ENCODE results near the gene MUC5AC. TPM values are rescaled to one million over a fixed set of nuclear protein-coding genes. Genes with fewer than 3 reads are reported as not detected.

MUC5AC gene
- total RNA-seq, 2 experiments from 2014 or later: not detected

GRCh38 chr11:1125803-1126202 is 31.9 kb upstream of the MUC5AC start:
- ChIA-PET POLR2A (no interaction called here), CTCF (ENCODE audit: unreplicated experiment) (no interaction called here)
- no peaks in the 10 kb centered on the region for H4K20me1 ChIP-seq (ENCODE audit: insufficient read depth, low read length)
- DNase-seq (ENCODE audit: low spot score): no peak
- intact Hi-C loops (cut with micrococcal nuclease; ENCODE audit: unreplicated experiment): no loop called here
- H2AFZ ChIP-seq (ENCODE audit: low read length): no peak overlapping the region
- H3K4me3 ChIP-seq (ENCODE audit: low read depth, low read length, poor library complexity, severe bottlenecking): no peak overlapping the region
- H3K9me2 ChIP-seq (ENCODE audit: insufficient read depth, low read length): no peaks in the 10 kb centered on the region
- H3K9me3 ChIP-seq (ENCODE audit: low read length): no peaks in the 10 kb centered on the region
- BruUV-seq (replicated peaks): no TSS peak
- no peaks in the 10 kb centered on the region for H3K79me2 ChIP-seq (ENCODE audit: insufficient read depth, low read depth, low read length)
- H3K27ac ChIP-seq (ENCODE audit: low read depth, low read length, poor library complexity, severe bottlenecking): no peak overlapping the region
- no peak overlapping the region for H3K4me2 ChIP-seq (ENCODE audit: low read length)
- H3K36me3 ChIP-seq (ENCODE audit: insufficient read depth, low read length): no peaks in the 10 kb centered on the region
- no peak for TF ChIP-seq CTCF (conservative IDR thresholded peaks at IDR 0.05; ENCODE audit: low read length)
- H3K4me1 ChIP-seq (ENCODE audit: insufficient read depth, low read length, poor library complexity, severe bottlenecking): no peaks in the 10 kb centered on the region

GRCh38 chr11:1126491-1126926 is 31.2 kb upstream of the MUC5AC start:
- Histone ChIP-seq H4K20me1 (ENCODE audit: insufficient read depth, low read length) (no peaks in the 10 kb centered on the region), H3K4me1 (ENCODE audit: insufficient read depth, low read length, poor library complexity, severe bottlenecking) (no peaks in the 10 kb centered on the region), H3K4me3 (ENCODE audit: low read depth, low read length, poor library complexity, severe bottlenecking) (no peak overlapping the region), H3K4me2 (ENCODE audit: low read length) (no peak overlapping the region), H3K36me3 (ENCODE audit: insufficient read depth, low read length) (no peaks in the 10 kb centered on the region), H3K9me3 (ENCODE audit: low read length) (no peaks in the 10 kb centered on the region), H3K27ac (ENCODE audit: low read depth, low read length, poor library complexity, severe bottlenecking) (no peak overlapping the region), H3K79me2 (ENCODE audit: insufficient read depth, low read depth, low read length) (no peaks in the 10 kb centered on the region), H2AFZ (ENCODE audit: low read length) (no peak overlapping the region), H3K9me2 (ENCODE audit: insufficient read depth, low read length) (no peaks in the 10 kb centered on the region)
- ChIA-PET CTCF (ENCODE audit: unreplicated experiment) (no interaction called here), POLR2A (interaction anchor here (0.6 kb wide), 1 partner anchor 1158 kb away, joined by 3 read pairs; no protein-coding TSS in a partner anchor)
- no peak for TF ChIP-seq EZH2phosphoT487 (IDR thresholded peaks at IDR 0.05; ENCODE audit: borderline replicate concordance, low read depth, low read length)
- no peak for TF ChIP-seq CTCF (conservative IDR thresholded peaks at IDR 0.05; ENCODE audit: low read length)
- no TSS peak for BruUV-seq (replicated peaks)
- DNase-seq (ENCODE audit: low spot score): no peak
- intact Hi-C loops (cut with micrococcal nuclease; ENCODE audit: unreplicated experiment): no loop called here

- H3K4me3 ChIP-seq (ENCODE audit: low read depth, low read length, poor library complexity, severe bottlenecking): no peak overlapping the region
Measured at GRCh38 chr11:1126935-1127663, 30.7 kb upstream of the MUC5AC start.

More at GRCh38 chr11:1126935-1127663, 30.7 kb upstream of the MUC5AC start:
- H3K27ac ChIP-seq (ENCODE audit: low read depth, low read length, poor library complexity, severe bottlenecking): no peak overlapping the region
- no peaks in the 10 kb centered on the region for H3K36me3 ChIP-seq (ENCODE audit: insufficient read depth, low read length)
- DNase-seq (ENCODE audit: low spot score): no peak
- H3K4me2 ChIP-seq (ENCODE audit: low read length): no peak overlapping the region
- no peaks in the 10 kb centered on the region for H3K9me3 ChIP-seq (ENCODE audit: low read length)
- H3K79me2 ChIP-seq (ENCODE audit: insufficient read depth, low read depth, low read length): no peaks in the 10 kb centered on the region
- H4K20me1 ChIP-seq (ENCODE audit: insufficient read depth, low read length): no peaks in the 10 kb centered on the region
- no peak overlapping the region for H2AFZ ChIP-seq (ENCODE audit: low read length)
- no peaks in the 10 kb centered on the region for H3K9me2 ChIP-seq (ENCODE audit: insufficient read depth, low read length)
- H3K4me1 ChIP-seq (ENCODE audit: insufficient read depth, low read length, poor library complexity, severe bottlenecking): no peaks in the 10 kb centered on the region
- BruUV-seq (replicated peaks): no TSS peak
- ChIA-PET POLR2A (interaction anchor here (0.6 kb wide), 1 partner anchor 1158 kb away, joined by 3 read pairs; no protein-coding TSS in a partner anchor), CTCF (ENCODE audit: unreplicated experiment) (no interaction called here)
- intact Hi-C loops (cut with micrococcal nuclease; ENCODE audit: unreplicated experiment): no loop called here
- no peak for TF ChIP-seq CTCF (conservative IDR thresholded peaks at IDR 0.05; ENCODE audit: low read length)
- TF ChIP-seq EZH2phosphoT487 (IDR thresholded peaks at IDR 0.05; ENCODE audit: borderline replicate concordance, low read depth, low read length): no peak

Data from OCI-LY7 (cell line).